ENCODE results near the gene ABCC1.
"Not testable (repeated sequence)": the region's sequence is repeated elsewhere in the genome, so short reads cannot be mapped to it uniquely, and the experiment has no call there.

The ABCC1 gene

GRCh38 chr16:16159662-16160061, 210.2 kb downstream of the ABCC1 start:
- DNase-seq (ENCODE audit: low spot score): no peak

- DNase-seq (ENCODE audit: low spot score): no peak
Observed at GRCh38 chr16:16161319-16161718, 211.9 kb downstream of the ABCC1 start.

DNA sequence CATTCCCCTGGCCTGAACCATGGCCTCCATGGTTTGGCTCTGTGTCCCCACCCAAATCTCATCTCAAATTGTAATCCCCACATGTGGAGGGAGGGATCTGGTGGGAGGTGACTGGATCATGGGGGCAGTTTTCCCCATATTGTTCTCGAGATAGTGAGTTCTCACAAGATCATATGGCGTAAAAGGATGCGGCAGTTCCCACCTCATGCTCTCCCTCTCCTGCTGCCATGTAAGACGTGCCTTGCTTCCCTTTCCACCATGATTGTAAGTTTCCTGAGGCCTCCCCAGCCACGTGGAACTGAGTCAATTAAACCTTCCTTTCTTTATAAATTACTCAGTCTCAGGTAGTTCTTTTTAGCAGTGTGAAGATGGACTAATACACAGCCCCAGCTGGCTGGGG, 212.4 kb downstream of the ABCC1 start:
- not testable (repeated sequence) for DNase-seq (ENCODE audit: low spot score)

DNA sequence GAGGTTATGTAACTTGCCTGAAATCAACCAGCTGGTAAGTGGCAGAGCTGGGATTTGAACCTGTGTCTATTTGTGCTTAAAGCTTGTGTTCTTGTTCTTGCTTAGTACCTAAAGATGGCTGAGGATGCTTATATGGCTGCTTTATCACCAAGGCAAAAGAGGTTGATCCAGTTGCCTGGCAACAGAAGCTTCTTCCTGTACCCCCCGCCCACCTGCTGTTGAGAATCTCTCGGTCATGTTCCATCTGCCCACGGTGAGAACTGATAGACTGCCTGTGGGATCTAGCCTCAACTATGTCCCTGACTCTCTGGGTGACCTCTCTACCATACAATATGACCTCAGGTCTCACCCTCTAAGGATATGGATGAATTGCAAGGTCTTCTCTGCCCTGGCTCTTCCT, 213.2 kb downstream of the ABCC1 start:
- no peak for DNase-seq (ENCODE audit: low spot score)

DNA sequence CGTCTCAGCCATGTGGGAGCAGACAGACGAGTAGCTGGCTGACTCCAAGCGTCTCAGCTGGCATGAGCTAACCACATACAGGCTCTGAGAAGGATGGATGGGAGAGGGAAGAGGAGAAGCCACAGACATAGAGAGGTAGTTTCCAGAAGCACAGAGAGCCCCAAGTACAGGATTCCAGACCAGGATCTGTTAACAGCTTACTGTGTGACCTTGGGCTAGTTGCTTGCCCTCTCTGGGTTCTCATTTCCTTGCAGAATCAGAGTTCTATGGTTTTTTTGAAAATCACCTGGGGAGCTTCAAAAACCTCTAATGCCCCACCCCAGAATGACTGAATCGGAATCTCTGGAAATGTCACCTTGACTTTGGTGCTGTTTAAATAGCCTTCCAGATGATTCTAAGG, 213.7 kb downstream of the ABCC1 start:
- no peak for DNase-seq (ENCODE audit: low spot score)

DNA sequence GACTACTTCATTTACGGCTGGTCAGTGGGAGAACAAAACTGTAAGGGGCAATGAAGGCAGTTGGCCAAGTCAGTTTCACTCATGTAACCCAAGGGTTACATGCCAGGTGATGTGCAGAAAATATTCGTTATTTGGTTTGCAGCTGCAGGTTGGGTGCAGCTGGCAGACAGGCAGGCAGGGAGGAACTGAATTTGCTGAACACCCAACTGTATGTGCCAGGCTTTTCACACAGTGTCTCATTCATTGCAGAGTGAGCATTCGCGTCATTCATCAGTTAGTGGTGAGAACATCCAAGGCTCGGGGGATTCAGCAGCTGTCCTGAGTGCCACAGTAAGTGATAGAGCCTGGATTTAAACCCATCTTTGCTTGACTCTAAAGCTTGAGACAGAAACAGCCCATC, 214.2 kb downstream of the ABCC1 start:
- no peak for DNase-seq (ENCODE audit: low spot score)

GRCh38 chr16:16164243-16164642, 214.8 kb downstream of the ABCC1 start:
- no peak for DNase-seq (ENCODE audit: low spot score)

GRCh38 chr16:16166085-16166484, 216.7 kb downstream of the ABCC1 start:
- DNase-seq (ENCODE audit: low spot score): no peak

DNA sequence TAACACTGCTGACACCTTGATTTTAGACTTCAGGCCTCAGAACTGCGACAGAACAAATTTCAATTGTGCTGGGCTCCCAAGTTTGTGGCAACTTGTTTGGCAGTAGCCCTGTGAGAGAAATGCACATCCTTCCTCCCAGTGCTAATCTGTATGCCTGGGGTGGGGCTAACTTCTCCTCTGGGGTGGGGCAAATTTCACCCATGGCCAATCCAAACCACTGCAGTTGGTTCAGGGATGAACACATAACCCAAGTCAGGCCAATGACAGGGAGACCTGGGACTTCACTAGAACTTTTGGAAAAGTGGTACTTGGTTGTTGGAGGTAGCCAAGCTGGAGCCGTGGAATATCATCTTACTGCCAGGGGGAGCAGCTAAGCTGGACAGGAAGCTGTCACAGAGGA, 217.5 kb downstream of the ABCC1 start:
- no peak for DNase-seq (ENCODE audit: low spot score)

DNA sequence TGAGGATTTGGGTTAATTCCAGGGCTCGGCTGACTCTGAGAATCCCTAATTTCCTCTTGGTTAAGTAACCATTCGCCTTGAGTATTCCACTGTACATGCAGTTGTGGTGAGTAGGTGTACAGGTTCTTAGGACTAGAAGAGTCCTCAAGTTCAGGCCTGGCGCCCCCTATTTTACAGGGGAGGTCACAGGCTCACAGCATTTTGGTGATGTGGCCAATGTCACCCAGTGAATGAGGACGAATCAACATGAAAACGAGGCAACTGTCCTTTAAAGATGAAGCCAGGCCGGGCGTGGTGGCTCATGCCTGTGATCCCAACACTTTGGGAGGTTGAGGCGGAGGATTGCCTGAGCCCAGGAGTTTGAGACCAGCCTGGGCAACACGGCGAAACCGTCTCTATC, 218.5 kb downstream of the ABCC1 start:
- no peak for DNase-seq (ENCODE audit: low spot score)

DNA sequence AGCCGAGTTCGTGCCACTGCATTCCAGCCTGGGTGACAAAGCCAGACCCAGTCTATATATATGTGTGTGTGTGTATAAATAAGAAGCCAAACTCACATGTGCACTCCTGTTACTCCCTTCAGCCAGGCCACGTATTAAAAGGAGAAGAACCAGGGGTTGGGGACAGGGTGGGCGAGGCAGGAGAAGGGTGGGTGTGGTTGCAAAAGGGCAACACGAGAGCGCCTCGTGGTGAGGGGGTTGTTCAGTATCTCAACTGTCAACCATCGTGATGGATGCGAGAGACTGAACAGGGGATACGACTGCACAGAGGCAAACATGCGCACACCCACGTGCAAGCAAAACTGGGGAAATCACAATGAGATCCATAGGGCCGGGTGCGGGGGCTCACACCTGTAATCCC, 219.0 kb downstream of the ABCC1 start:
- DNase-seq (ENCODE audit: low spot score): no peak

DNA sequence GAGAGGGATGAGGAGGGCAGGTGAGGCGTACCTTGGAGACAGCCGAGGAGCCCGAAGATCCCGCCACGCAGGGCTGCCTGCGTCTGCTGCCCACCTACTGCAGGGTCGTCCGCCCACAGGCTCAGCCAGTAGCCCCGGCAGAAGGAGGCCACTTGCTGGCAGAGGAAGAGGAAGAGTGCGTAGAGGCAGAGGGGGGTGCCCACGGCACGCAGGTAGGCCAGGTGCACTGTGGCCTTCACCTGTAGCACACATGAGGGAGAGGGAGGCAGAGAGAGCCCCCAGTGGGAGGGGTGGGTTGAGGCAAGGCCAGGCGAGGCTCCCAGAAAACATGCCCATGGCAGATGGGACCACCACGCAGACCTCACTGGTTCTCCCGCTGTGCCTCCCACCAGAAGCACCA, 220.2 kb downstream of the ABCC1 start:
- no peak for DNase-seq (ENCODE audit: low spot score)

DNA sequence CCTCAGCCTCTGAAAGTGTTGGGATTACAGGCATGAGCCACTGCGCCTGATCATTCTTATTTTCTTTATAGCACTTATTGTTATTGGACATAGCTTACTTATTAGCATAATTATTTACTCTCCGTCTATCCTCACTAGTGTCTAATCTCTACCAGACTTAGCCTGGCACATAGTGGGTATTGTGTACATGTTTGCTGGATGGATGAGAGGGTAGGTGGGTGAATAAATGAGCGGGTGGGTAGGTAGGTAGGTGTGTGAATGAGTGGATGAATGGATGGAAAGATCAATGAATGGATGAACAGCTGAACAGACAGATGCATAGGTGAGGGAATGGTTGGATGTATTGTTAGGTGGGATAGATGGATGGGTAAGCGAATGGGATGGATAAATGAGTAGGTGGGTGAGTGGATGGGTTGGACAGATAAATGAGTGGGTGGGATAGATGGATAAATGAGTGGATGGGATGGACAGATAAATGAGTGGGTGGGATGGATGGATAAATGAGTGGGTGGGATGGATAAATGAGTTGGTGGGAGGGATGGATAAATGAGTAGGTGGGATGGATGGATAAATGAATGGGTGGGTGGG, 222.0 kb downstream of the ABCC1 start:
- DNase-seq (ENCODE audit: low spot score): no peak

DNA sequence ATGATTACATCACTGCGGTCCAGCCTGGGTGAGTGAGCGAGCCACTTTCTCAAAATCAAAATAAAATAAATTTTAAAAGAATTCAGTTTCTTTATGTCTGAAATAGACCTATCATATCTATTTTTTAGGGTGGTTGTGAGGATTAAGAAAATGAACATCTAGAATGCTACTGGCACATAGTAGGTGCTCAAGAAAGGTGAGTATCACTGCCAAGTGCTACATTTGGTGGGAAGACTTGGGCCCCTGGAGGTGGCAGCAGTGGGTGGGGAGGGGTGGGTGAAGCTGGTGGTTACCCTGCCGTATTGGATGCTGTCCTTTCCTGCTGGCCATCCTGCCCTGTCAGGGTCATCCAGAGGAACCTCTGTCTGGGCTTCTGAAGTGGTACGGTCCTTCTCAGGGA, 223.6 kb downstream of the ABCC1 start:
- no peak for DNase-seq (ENCODE audit: low spot score)

GRCh38 chr16:16175296-16175695, 225.9 kb downstream of the ABCC1 start:
- no peak for DNase-seq (ENCODE audit: low spot score)

- no peak for DNase-seq (ENCODE audit: low spot score)
Observed at GRCh38 chr16:16176328-16176727, 226.9 kb downstream of the ABCC1 start.

DNA sequence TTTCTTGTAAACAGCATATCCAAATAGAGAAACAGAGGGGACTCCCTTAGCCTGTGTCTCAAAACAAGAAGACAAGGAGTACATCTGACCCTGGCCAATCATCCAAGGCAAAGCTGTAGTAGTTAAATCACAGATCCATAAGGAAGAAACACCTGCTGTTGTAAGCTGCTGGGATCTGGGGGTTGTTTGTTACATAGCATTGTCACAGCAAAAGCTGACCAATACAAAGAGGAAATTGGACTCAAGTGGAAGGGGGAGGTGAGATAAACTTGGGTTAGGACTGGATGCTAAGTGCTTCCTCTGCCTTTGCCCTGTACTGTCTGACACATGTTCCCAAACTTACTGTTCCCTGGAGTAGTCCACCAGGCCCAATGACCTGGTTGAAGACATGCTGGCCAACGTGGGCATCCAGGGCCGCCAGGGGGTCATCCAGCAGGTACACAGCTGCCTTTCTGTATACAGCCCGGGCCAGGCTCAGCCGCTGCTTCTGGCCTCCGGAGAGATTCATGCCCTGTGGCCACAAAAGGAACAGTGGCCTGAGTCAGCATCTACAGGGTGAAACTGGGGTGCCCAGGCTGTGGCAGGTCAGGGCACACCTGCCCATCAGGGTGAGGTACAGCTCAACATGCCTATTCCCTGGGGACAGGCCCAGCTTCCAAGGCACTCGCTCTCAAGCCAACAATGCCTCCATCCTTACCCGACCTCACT, 229.2 kb downstream of the ABCC1 start:
- DNase-seq (ENCODE audit: low spot score): no peak

DNA sequence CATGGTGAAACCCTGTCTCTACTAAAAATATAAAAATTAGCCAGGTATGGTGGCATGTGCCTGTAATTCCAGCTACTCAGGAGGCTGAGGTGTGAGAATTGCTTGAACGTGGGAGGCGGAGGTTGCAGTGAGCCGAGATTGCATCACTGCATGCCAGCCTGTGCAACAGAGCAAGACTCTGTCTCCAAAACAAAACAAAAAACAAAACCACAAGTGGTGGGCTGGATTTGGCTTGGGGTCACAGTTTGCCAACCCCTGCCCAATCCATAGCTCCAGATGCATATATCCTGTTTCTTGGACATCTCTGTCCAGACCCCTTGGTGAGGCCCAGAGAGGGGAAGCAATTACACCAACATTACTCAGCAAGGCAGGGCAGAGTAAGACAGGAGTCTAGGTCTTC, 232.3 kb downstream of the ABCC1 start:
- DNase-seq (ENCODE audit: low spot score): not testable (repeated sequence)

DNA sequence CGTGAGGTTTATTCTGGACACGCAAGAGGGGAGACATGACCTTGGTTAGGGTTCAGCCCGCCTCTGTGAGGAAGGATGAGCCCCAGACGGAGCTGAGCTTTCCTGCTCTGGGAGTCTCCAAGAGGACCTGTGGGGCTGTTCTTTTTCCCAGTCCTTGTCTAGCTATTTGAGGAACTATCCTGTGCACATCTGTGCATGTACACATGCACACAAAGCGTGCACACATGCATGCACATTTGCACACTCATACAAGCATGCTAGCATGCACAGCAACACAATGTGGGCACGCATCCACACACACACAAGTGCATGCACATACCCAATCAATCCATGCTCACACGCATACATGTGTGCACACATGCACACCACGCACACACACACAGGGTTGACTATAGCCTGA, 233.5 kb downstream of the ABCC1 start:
- DNase-seq (ENCODE audit: low spot score): no peak

DNA sequence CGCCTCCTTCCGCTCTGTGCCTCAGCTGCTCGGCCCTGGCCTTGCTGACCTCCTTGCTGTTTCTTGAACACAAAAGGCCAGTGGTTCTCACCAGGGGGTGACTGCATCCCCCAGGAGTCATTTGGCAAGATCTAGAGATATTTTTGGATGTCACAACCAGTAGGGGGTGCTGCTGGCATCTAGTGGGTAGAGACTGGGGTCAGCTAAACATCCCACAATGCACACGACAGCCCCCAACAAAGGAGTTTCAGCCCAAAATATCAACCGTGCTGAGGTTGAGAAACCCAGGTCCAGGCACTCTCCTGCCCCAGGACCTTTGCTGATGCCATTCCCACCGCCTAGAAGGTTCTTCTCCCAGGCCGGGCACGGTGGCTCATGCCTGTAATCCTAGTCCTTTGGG, 234.1 kb downstream of the ABCC1 start:
- no peak for DNase-seq (ENCODE audit: low spot score)

GRCh38 chr16:16184594-16184993, 235.2 kb downstream of the ABCC1 start:
- DNase-seq (ENCODE audit: low spot score): no peak

- no peak for DNase-seq (ENCODE audit: low spot score)
Observed at GRCh38 chr16:16185095-16185494, 235.7 kb downstream of the ABCC1 start.

DNA sequence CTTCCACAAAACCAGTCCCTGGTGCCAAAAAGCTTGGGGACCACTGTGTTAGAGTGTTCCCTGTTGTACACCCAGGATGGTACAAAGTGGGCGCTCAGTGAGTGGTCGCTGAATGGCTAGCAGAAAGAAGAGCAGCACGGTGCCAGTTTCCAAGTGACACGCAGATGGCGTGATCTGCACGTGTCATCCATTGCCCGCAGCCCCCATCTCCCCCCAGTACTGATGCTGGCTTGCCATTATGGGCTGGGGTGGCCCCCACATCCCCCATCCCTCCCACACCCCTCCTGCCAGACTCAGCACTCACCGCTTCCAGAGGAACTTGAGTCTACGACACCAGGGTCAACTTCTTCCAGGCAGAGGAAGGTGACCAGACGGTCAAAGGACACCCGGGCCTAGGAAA, 237.4 kb downstream of the ABCC1 start:
- no peak for DNase-seq (ENCODE audit: low spot score)

GRCh38 chr16:16188827-16189226, 239.4 kb downstream of the ABCC1 start:
- no peak for DNase-seq (ENCODE audit: low spot score)
